Small intestine (tissue), 7 donors: ENCODE measurements around the gene SHC4. TPM values are rescaled to one million over a fixed set of nuclear protein-coding genes. Genes with fewer than 3 reads are reported as not detected.

ENCODE experiments used
- DNase-seq, 2 donors: peaks; one replicate each; pipeline versions ENCODE4 v3.0.0 to v3.0.0-alpha.2; 2013
- FAIRE-seq: peaks from 2 replicates; lab custom pipeline; 2012; peaks lifted over from hg19 to GRCh38; lab: Jason Lieb, UNC
- H3K27ac ChIP-seq, 3 donors: one replicate each; pipeline ENCODE4 v1.5.1; 2013; ENCODE audit warnings: low read length in 2 of 3, mild to moderate bottlenecking in 2 of 3, control low read depth in 1 of 3, inconsistent platforms in 1 of 3, low read depth in 1 of 3, moderate library complexity in 1 of 3
- H3K27me3 ChIP-seq, 3 donors: one replicate each; pipeline ENCODE4 v1.6.1; 2013; ENCODE audit warnings: low read length in 3 of 3, inconsistent platforms in 1 of 3; ENCODE audit not compliant: control insufficient read depth in 3 of 3, insufficient read depth in 3 of 3
- H3K36me3 ChIP-seq, 3 donors: one replicate each; pipeline ENCODE4 v1.6.1; 2013; ENCODE audit warnings: low read length in 3 of 3, inconsistent platforms in 1 of 3, low read depth in 1 of 3, mild to moderate bottlenecking in 1 of 3, moderate library complexity in 1 of 3; ENCODE audit not compliant: control insufficient read depth in 3 of 3, insufficient read depth in 2 of 3
- H3K4me1 ChIP-seq, 3 donors: one replicate each; pipeline ENCODE4 v1.6.1; 2013; ENCODE audit warnings: low read length in 2 of 3, inconsistent platforms in 1 of 3, low read depth in 1 of 3, mild to moderate bottlenecking in 1 of 3, moderate library complexity in 1 of 3; ENCODE audit not compliant: control insufficient read depth in 3 of 3, insufficient read depth in 2 of 3
- H3K4me3 ChIP-seq, 3 donors: one replicate each; pipeline ENCODE4 v1.5.1; 2013; ENCODE audit warnings: low read length in 3 of 3, control low read depth in 1 of 3, inconsistent platforms in 1 of 3, low read depth in 1 of 3, mild to moderate bottlenecking in 1 of 3, moderate library complexity in 1 of 3
- H3K9me3 ChIP-seq, 2 donors: one replicate each; pipeline ENCODE4 v1.6.1; 2013; ENCODE audit warnings: low read depth in 1 of 2, low read length in 1 of 2; ENCODE audit not compliant: control insufficient read depth in 2 of 2, insufficient read depth in 1 of 2
- WGBS, 3 donors: extraction: QIAGEN DNeasy Blood & Tissue Kit; methylation state at CpG; one replicate each; pipeline ENCODE4 v1.1.7; 2013; 5-methylcytosine and 5-hydroxymethylcytosine counted together
- polyA plus RNA-seq, 4 donors: library from polyadenylated mRNA; stranded (reverse) in 3 of 4; unstranded in 1 of 4; fragments of 200-250 nt in 3 of 4; fragments of 120-200 nt in 1 of 4; gene quantifications; one replicate each; pipeline versions ENCODE4 v1.2.1 to v1.2.3, GENCODE V29; 2013
- donor health status: healthy with polysubstance abuse.
- donor health status: control.
- donor health status: control.
- donor health status: Bipolar disorder and iron deficiency.
- donor health status: healthy.

The SHC4 gene
- polyA plus RNA-seq, 4 donors: 0.49 to 0.52 TPM; not detected in 2

DNA sequence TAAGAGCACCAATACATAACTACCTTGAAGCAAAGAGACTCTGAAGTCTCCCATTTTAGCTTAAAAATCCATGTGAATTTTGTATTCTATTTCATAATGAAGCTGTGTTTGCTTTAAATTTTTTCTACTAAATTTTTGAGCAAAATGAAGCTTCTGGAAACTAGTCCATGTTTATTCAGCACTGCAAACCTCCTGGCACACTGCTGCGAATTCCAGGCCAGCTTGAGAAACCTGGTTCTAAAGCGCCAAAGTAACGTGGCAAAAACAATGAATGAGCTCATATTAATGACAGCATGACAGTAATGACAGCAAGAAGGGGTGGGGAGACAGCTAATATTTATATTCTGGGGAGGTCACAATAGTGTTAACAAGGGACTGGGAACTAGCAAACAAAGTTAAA is 178.5 kb downstream of the SHC4 start:
- H3K27me3 ChIP-seq: no peaks in the 10 kb centered on the region
- no peak overlapping the region for H3K27ac ChIP-seq
- 64 to 85% (median 83%) methylated on average over 3 of the region's 3 CpGs for WGBS, 3 donors
- no peak overlapping the region for H3K4me3 ChIP-seq
- H3K36me3 ChIP-seq: peaks cover 0 to 6% (median 0%) of the 10 kb centered on the region in 3 donors
- FAIRE-seq (no peak), DNase-seq (no peak)
- H3K4me1 ChIP-seq: peaks cover 0 to 4% (median 0%) of the 10 kb centered on the region in 3 donors
- H3K9me3 ChIP-seq: no peaks in the 10 kb centered on the region

DNA sequence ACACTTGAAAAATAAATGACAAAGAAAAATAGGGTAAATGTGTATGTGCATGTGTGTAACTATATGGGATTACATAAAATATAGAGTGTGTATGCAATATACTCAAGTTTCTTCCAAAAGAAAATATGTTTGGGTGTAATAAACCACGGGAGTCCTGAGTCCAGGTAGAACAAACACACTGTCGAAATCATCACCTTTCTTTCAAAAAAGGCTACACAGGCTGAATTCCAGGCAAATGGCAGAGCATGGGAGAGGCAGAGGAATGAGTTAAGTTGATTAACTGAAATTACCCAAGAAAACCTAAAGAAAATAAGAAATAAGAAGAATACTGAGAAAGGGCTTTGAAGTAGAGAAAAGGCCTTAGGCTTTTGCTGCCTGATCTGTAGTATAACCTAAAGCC is 179.0 kb downstream of the SHC4 start:
- DNase-seq (no peak), FAIRE-seq (no peak)
- peaks cover 0 to 4% (median 0%) of the 10 kb centered on the region in 3 donors for H3K4me1 ChIP-seq
- no peaks in the 10 kb centered on the region for H3K27me3 ChIP-seq
- WGBS, 3 donors: 87 to 93% (median 91%) methylated on average over 2 of the region's 2 CpGs
- peaks cover 0 to 8% (median 0%) of the 10 kb centered on the region in 3 donors for H3K36me3 ChIP-seq
- no peaks in the 10 kb centered on the region for H3K9me3 ChIP-seq
- no peak overlapping the region for H3K4me3 ChIP-seq
- no peak overlapping the region for H3K27ac ChIP-seq

DNA sequence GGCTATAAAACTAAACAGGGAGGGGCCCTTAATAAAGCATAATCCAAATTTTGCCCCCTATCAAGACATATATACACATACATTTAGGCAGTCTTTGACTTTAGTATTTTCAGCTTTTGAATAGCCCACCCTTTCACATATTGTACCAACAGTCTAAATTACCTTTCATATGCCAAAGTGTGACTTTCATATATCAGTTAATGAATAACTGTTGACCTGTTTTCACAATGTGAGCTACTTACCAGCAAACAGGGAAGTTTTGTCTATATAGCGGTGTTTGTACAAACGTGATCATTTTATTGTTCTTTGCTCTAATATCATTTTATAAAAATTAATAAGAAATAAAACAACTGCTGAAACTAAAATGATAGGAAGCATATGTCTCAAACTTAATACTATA is 180.8 kb downstream of the SHC4 start:
- Histone ChIP-seq H3K9me3 (no peaks in the 10 kb centered on the region), H3K36me3 (peaks cover 0 to 6% (median 0%) of the 10 kb centered on the region in 3 donors), H3K4me3 (no peak overlapping the region), H3K27me3 (no peaks in the 10 kb centered on the region), H3K27ac (no peak overlapping the region), H3K4me1 (peaks cover 0 to 4% (median 0%) of the 10 kb centered on the region in 3 donors)
- 34 to 75% (median 44%) methylated on average over 2 of the region's 2 CpGs for WGBS, 3 donors
- no peak for DNase-seq
- FAIRE-seq: peak; percentile 64

DNA sequence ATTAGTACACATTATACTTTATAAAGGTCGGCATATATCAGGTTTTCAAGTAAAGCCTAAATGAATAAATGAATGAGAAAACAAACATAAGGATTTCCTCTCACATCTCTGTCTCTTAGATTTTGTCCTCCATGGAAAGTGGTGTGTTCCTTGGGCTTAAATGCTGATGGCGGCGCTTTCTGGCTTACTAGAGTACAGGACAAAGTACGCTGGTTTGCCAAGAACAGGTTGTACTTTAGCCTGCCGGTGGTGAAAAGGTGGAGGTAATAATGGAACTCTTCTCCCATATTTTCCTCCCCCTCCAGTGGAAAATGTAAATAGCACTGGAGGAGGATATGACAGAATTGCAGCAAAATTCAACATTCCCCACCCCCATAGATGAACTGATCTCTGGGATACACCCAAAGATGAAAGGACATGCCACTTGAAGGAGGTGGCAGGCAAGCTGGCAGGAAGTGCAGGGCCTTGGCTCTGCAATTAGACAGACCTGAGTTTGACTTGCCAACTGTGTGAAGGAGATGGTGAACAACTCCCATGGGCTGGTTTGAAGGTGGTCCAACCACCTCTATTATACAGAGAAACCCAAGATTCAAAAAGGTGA is 182.1 kb downstream of the SHC4 start:
- peak overlapping the region in 2 of 3 donors; percentile 3 to 50 for H3K27ac ChIP-seq
- WGBS, 3 donors: 41 to 74% (median 57%) methylated on average over 5 of the region's 5 CpGs
- FAIRE-seq: no peak

DNA sequence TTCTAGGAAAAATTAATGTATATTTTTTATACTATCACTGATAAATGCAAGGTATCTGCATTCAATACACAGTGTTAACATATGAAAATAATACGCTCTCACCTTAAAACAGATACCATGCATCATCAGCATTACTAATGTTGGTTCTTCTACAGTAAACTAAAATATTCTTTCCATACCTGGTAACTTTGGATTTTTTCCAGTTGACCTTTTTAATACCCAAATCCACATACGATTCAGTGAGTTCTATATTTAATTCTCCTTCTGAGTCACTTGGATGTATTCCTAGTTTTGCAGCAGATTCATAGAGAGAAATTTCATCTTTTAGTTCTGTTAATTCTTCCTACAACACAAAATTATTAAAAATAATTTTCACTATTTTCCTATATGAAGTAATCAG is 182.7 kb downstream of the SHC4 start:
- no peak overlapping the region for H3K4me3 ChIP-seq
- peaks cover 0 to 2% (median 0%) of the 10 kb centered on the region in 3 donors for H3K36me3 ChIP-seq
- 83 to 93% (median 88%) methylated on average over 2 of the region's 2 CpGs for WGBS, 3 donors
- no peaks in the 10 kb centered on the region for H3K9me3 ChIP-seq
- H3K4me1 ChIP-seq: peaks cover 0 to 4% (median 0%) of the 10 kb centered on the region in 3 donors
- no peak overlapping the region for H3K27ac ChIP-seq
- H3K27me3 ChIP-seq: no peaks in the 10 kb centered on the region
- FAIRE-seq: no peak
- no peak for DNase-seq

More for the DNA sequence above, 182.1 kb downstream of the SHC4 start:
- Histone ChIP-seq H3K4me3 (no peak overlapping the region), H3K4me1 (peaks cover 0 to 4% (median 0%) of the 10 kb centered on the region in 3 donors), H3K27me3 (no peaks in the 10 kb centered on the region), H3K36me3 (peaks cover 0 to 4% (median 0%) of the 10 kb centered on the region in 3 donors), H3K9me3 (no peaks in the 10 kb centered on the region)
- peak; percentile 52 to 89 for DNase-seq

DNA sequence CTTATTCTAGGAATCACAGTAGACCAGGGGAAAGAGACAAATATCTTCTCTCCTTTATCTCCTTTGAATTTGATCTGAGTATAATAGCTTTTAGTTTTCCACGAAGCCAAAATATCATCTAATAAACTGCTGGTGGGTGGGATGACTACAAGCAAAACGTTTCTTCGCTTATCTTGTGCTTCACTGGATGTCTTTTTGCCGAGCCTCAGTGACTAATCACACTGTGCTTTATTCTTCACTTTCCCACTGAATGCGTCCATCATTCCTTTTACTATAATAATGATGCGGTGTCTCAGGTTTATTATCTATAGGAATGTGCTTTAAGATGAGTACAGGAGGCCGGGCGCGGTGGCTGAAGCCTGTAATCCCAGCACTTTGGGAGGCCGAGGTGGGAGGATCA is 185.4 kb downstream of the SHC4 start:
- no peaks in the 10 kb centered on the region for H3K27me3 ChIP-seq
- H3K4me3 ChIP-seq: no peak overlapping the region
- no peak overlapping the region for H3K27ac ChIP-seq
- no peak for FAIRE-seq
- peaks cover 0 to 2% (median 0%) of the 10 kb centered on the region in 3 donors for H3K36me3 ChIP-seq
- 85 to 90% (median 86%) methylated on average over 10 of the region's 10 CpGs for WGBS, 3 donors
- H3K4me1 ChIP-seq: peaks cover 0 to 4% (median 0%) of the 10 kb centered on the region in 3 donors
- no peaks in the 10 kb centered on the region for H3K9me3 ChIP-seq
- no peak for DNase-seq

DNA sequence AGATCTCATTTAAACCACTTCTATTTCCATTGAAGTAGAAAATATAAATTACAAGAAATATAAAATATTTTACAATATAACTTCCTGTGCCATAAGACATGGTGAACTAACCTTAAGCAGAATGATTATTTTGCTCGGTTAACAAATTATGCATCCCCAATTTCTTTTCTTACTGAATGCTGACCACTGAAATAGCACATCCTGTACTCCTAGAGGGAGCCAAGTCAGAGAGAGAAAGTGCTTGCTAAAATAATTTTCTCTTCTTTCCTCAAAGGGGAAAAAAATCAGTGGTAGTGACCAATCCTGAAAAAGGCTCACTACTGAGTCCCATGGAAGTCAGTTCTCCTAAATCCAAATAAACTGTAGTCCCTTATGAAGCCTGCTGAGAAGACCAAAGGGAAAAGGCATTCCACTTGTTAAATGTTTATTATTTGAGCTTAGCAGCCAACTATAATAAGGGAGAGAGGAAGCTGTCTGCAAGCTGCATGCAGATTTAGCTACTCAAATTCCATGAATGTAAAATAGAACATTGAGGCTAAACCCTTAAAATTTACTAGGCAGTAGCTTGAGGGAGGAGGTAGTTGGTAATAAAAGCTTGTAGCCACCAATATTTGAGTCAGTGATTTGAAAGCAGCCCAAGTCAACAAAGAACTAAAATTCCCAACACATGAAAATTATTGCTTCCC is 185.9 kb downstream of the SHC4 start:
- Histone ChIP-seq H3K4me1 (peaks cover 0 to 4% (median 0%) of the 10 kb centered on the region in 3 donors), H3K9me3 (no peaks in the 10 kb centered on the region), H3K36me3 (peaks cover 0 to 2% (median 0%) of the 10 kb centered on the region in 3 donors), H3K4me3 (no peak overlapping the region), H3K27me3 (no peaks in the 10 kb centered on the region), H3K27ac (no peak overlapping the region)
- WGBS, 3 donors: 64 to 89% (median 88%) methylated on average over 1 of the region's 1 CpG
- FAIRE-seq: no peak
- DNase-seq: no peak

DNA sequence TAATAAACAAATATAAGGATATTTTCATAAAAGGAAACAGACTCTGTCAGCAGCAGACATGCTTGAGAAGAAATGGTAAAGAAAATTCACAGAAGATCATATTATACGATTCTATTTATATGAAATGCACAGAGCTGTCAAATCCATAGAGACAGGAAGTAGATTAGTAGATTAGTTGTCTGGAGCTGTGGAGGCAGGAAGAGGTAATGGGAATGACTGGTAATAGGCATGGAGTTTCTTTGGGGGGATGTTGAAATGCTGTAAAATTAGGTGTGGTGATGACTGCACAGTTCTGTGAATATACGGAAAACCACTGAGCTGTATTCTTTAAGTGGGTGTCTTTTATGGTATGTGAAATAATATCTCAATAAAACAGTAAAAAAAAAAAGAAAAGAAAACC is 188.2 kb downstream of the SHC4 start:
- H3K4me1 ChIP-seq: no peaks in the 10 kb centered on the region
- no peak for FAIRE-seq
- peaks cover 0 to 5% (median 0%) of the 10 kb centered on the region in 3 donors for H3K36me3 ChIP-seq
- H3K4me3 ChIP-seq: no peak overlapping the region
- H3K9me3 ChIP-seq: no peaks in the 10 kb centered on the region
- DNase-seq: no peak
- H3K27me3 ChIP-seq: no peaks in the 10 kb centered on the region
- 86 to 97% (median 95%) methylated on average over 2 of the region's 2 CpGs for WGBS, 3 donors
- no peak overlapping the region for H3K27ac ChIP-seq
